ENCODE measurements around the gene TSPAN4.

Gene TSPAN4

GRCh38 chr11:867856-868358, 25.3 kb downstream of the TSPAN4 start:
- DNase-seq = no peak
- H3K23ac ChIP-seq (ENCODE audit: low read length) = no peak overlapping the region
- no peaks in the 10 kb centered on the region for H3K79me1 ChIP-seq (ENCODE audit: low read length)
- H3K27ac ChIP-seq (ENCODE audit: low read depth, low read length) = no peak overlapping the region
- no peaks in the 10 kb centered on the region for H3K79me2 ChIP-seq (ENCODE audit: control insufficient read depth, insufficient read depth, low read length)
- no peak overlapping the region for H4K5ac ChIP-seq (ENCODE audit: low read length)
- H3K36me3 ChIP-seq (ENCODE audit: control insufficient read depth, insufficient read depth, low read length) = no peaks in the 10 kb centered on the region
- no peak overlapping the region for H2AK5ac ChIP-seq (ENCODE audit: low read length)
- no peaks in the 10 kb centered on the region for H3K4me1 ChIP-seq (ENCODE audit: control insufficient read depth, low read depth, low read length)
- H3K27me3 ChIP-seq (ENCODE audit: insufficient read depth, low read length, poor library complexity) = no peaks in the 10 kb centered on the region
- H3K4me2 ChIP-seq (ENCODE audit: low read length) = no peak overlapping the region
- no peak overlapping the region for H3K9ac ChIP-seq (ENCODE audit: low read length)
- no peak overlapping the region for H2BK15ac ChIP-seq (replicated peaks; ENCODE audit: low read depth)
- H3K4ac ChIP-seq (ENCODE audit: low read depth, low read length) = no peak overlapping the region
- H3K18ac ChIP-seq (ENCODE audit: low read length) = no peak overlapping the region
- WGBS (ENCODE audit: extremely low coverage, insufficient coverage, low lambda C conversion rate) = no CpG with 5 or more reads among the region's 8 CpGs
- no peak overlapping the region for H3K4me3 ChIP-seq (ENCODE audit: low read length)
- H2BK5ac ChIP-seq (ENCODE audit: low read length) = no peak overlapping the region
- no peak overlapping the region for H2BK120ac ChIP-seq (ENCODE audit: low read depth, low read length)
- H3K56ac ChIP-seq (ENCODE audit: low read length) = no peak overlapping the region
- no peak overlapping the region for H4K8ac ChIP-seq (ENCODE audit: low read depth, low read length)

- Histone ChIP-seq H3K23ac (ENCODE audit: low read length) (no peak overlapping the region), H3K27ac (ENCODE audit: low read depth, low read length) (no peak overlapping the region), H3K4me3 (ENCODE audit: low read length) (no peak overlapping the region), H3K4ac (ENCODE audit: low read depth, low read length) (no peak overlapping the region), H3K9ac (ENCODE audit: low read length) (no peak overlapping the region), H3K18ac (ENCODE audit: low read length) (no peak overlapping the region), H3K4me1 (ENCODE audit: control insufficient read depth, low read depth, low read length) (no peaks in the 10 kb centered on the region), H3K79me1 (ENCODE audit: low read length) (no peaks in the 10 kb centered on the region), H2BK120ac (ENCODE audit: low read depth, low read length) (no peak overlapping the region), H2BK5ac (ENCODE audit: low read length) (no peak overlapping the region), H4K5ac (ENCODE audit: low read length) (no peak overlapping the region), H2AK5ac (ENCODE audit: low read length) (no peak overlapping the region), H3K27me3 (ENCODE audit: insufficient read depth, low read length, poor library complexity) (no peaks in the 10 kb centered on the region), H3K79me2 (ENCODE audit: control insufficient read depth, insufficient read depth, low read length) (no peaks in the 10 kb centered on the region), H3K36me3 (ENCODE audit: control insufficient read depth, insufficient read depth, low read length) (no peaks in the 10 kb centered on the region), H4K8ac (ENCODE audit: low read depth, low read length) (no peak overlapping the region), H2BK15ac (replicated peaks; ENCODE audit: low read depth) (no peak overlapping the region), H3K56ac (ENCODE audit: low read length) (no peak overlapping the region), H3K4me2 (ENCODE audit: low read length) (no peak overlapping the region)
- whole genome bisulfite sequencing (ENCODE audit: extremely low coverage, insufficient coverage, low lambda C conversion rate) = no CpG with 5 or more reads among the region's 17 CpGs
- DNase-seq = no peak
Measured at GRCh38 chr11:868394-868793, 25.7 kb downstream of the TSPAN4 start.

GRCh38 chr11:868802-869201, 26.1 kb downstream of the TSPAN4 start:
- Histone ChIP-seq H3K18ac (ENCODE audit: low read length) (no peak overlapping the region), H2BK5ac (ENCODE audit: low read length) (no peak overlapping the region), H3K4me3 (ENCODE audit: low read length) (no peak overlapping the region), H3K4me2 (ENCODE audit: low read length) (no peak overlapping the region), H2BK15ac (replicated peaks; ENCODE audit: low read depth) (no peak overlapping the region), H3K79me1 (ENCODE audit: low read length) (no peaks in the 10 kb centered on the region), H3K9ac (ENCODE audit: low read length) (no peak overlapping the region), H3K36me3 (ENCODE audit: control insufficient read depth, insufficient read depth, low read length) (no peaks in the 10 kb centered on the region), H3K23ac (ENCODE audit: low read length) (no peak overlapping the region), H3K27me3 (ENCODE audit: insufficient read depth, low read length, poor library complexity) (no peaks in the 10 kb centered on the region), H3K4ac (ENCODE audit: low read depth, low read length) (no peak overlapping the region), H3K79me2 (ENCODE audit: control insufficient read depth, insufficient read depth, low read length) (no peaks in the 10 kb centered on the region), H4K5ac (ENCODE audit: low read length) (no peak overlapping the region), H2BK120ac (ENCODE audit: low read depth, low read length) (no peak overlapping the region), H3K27ac (ENCODE audit: low read depth, low read length) (no peak overlapping the region), H2AK5ac (ENCODE audit: low read length) (no peak overlapping the region), H3K4me1 (ENCODE audit: control insufficient read depth, low read depth, low read length) (no peaks in the 10 kb centered on the region), H3K56ac (ENCODE audit: low read length) (no peak overlapping the region), H4K8ac (ENCODE audit: low read depth, low read length) (no peak overlapping the region)
- no peak for DNase-seq
- WGBS (ENCODE audit: extremely low coverage, insufficient coverage, low lambda C conversion rate) = no CpG with 5 or more reads among the region's 12 CpGs

GRCh38 chr11:869399-870126, 26.9 kb downstream of the TSPAN4 start:
- H3K79me2 ChIP-seq (ENCODE audit: control insufficient read depth, insufficient read depth, low read length) = no peaks in the 10 kb centered on the region
- H3K9ac ChIP-seq (ENCODE audit: low read length) = no peak overlapping the region
- H2BK15ac ChIP-seq (replicated peaks; ENCODE audit: low read depth) = no peak overlapping the region
- no peak overlapping the region for H3K4me3 ChIP-seq (ENCODE audit: low read length)
- H3K18ac ChIP-seq (ENCODE audit: low read length) = no peak overlapping the region
- H3K4me1 ChIP-seq (ENCODE audit: control insufficient read depth, low read depth, low read length) = no peaks in the 10 kb centered on the region
- no peaks in the 10 kb centered on the region for H3K36me3 ChIP-seq (ENCODE audit: control insufficient read depth, insufficient read depth, low read length)
- no peak overlapping the region for H3K4ac ChIP-seq (ENCODE audit: low read depth, low read length)
- H3K4me2 ChIP-seq (ENCODE audit: low read length) = no peak overlapping the region
- H2BK5ac ChIP-seq (ENCODE audit: low read length) = no peak overlapping the region
- H3K23ac ChIP-seq (ENCODE audit: low read length) = no peak overlapping the region
- no peak overlapping the region for H3K27ac ChIP-seq (ENCODE audit: low read depth, low read length)
- no peak overlapping the region for H4K8ac ChIP-seq (ENCODE audit: low read depth, low read length)
- DNase-seq = no peak
- H4K5ac ChIP-seq (ENCODE audit: low read length) = no peak overlapping the region
- WGBS (ENCODE audit: extremely low coverage, insufficient coverage, low lambda C conversion rate) = no CpG with 5 or more reads among the region's 25 CpGs
- H2AK5ac ChIP-seq (ENCODE audit: low read length) = no peak overlapping the region
- H3K27me3 ChIP-seq (ENCODE audit: insufficient read depth, low read length, poor library complexity) = no peaks in the 10 kb centered on the region
- H3K79me1 ChIP-seq (ENCODE audit: low read length) = no peaks in the 10 kb centered on the region
- no peak overlapping the region for H3K56ac ChIP-seq (ENCODE audit: low read length)
- H2BK120ac ChIP-seq (ENCODE audit: low read depth, low read length) = no peak overlapping the region

- Histone ChIP-seq H3K23ac (ENCODE audit: low read length) (no peak overlapping the region), H2BK15ac (replicated peaks; ENCODE audit: low read depth) (no peak overlapping the region), H3K79me2 (ENCODE audit: control insufficient read depth, insufficient read depth, low read length) (no peaks in the 10 kb centered on the region), H3K4me1 (ENCODE audit: control insufficient read depth, low read depth, low read length) (no peaks in the 10 kb centered on the region), H4K5ac (ENCODE audit: low read length) (no peak overlapping the region), H3K27me3 (ENCODE audit: insufficient read depth, low read length, poor library complexity) (no peaks in the 10 kb centered on the region), H3K9ac (ENCODE audit: low read length) (no peak overlapping the region), H3K36me3 (ENCODE audit: control insufficient read depth, insufficient read depth, low read length) (no peaks in the 10 kb centered on the region), H2AK5ac (ENCODE audit: low read length) (no peak overlapping the region), H3K27ac (ENCODE audit: low read depth, low read length) (no peak overlapping the region), H3K4ac (ENCODE audit: low read depth, low read length) (no peak overlapping the region), H4K8ac (ENCODE audit: low read depth, low read length) (no peak overlapping the region), H3K79me1 (ENCODE audit: low read length) (no peaks in the 10 kb centered on the region), H3K18ac (ENCODE audit: low read length) (no peak overlapping the region), H3K4me3 (ENCODE audit: low read length) (no peak overlapping the region), H3K56ac (ENCODE audit: low read length) (no peak overlapping the region), H2BK5ac (ENCODE audit: low read length) (no peak overlapping the region), H2BK120ac (ENCODE audit: low read depth, low read length) (no peak overlapping the region), H3K4me2 (ENCODE audit: low read length) (no peak overlapping the region)
- no CpG with 5 or more reads among the region's 8 CpGs for WGBS (ENCODE audit: extremely low coverage, insufficient coverage, low lambda C conversion rate)
- DNase-seq = no peak
Measured at GRCh38 chr11:870127-870413, 27.4 kb downstream of the TSPAN4 start.

- Histone ChIP-seq H4K8ac (ENCODE audit: low read depth, low read length) (no peak overlapping the region), H2BK15ac (replicated peaks; ENCODE audit: low read depth) (no peak overlapping the region), H2AK5ac (ENCODE audit: low read length) (no peak overlapping the region), H3K79me1 (ENCODE audit: low read length) (no peaks in the 10 kb centered on the region), H4K5ac (ENCODE audit: low read length) (no peak overlapping the region), H3K4me1 (ENCODE audit: control insufficient read depth, low read depth, low read length) (no peaks in the 10 kb centered on the region), H2BK120ac (ENCODE audit: low read depth, low read length) (no peak overlapping the region), H3K18ac (ENCODE audit: low read length) (no peak overlapping the region), H3K4me2 (ENCODE audit: low read length) (no peak overlapping the region), H3K4me3 (ENCODE audit: low read length) (no peak overlapping the region), H3K23ac (ENCODE audit: low read length) (no peak overlapping the region), H3K27ac (ENCODE audit: low read depth, low read length) (no peak overlapping the region), H3K79me2 (ENCODE audit: control insufficient read depth, insufficient read depth, low read length) (no peaks in the 10 kb centered on the region), H3K36me3 (ENCODE audit: control insufficient read depth, insufficient read depth, low read length) (no peaks in the 10 kb centered on the region), H3K4ac (ENCODE audit: low read depth, low read length) (no peak overlapping the region), H3K27me3 (ENCODE audit: insufficient read depth, low read length, poor library complexity) (no peaks in the 10 kb centered on the region), H2BK5ac (ENCODE audit: low read length) (no peak overlapping the region), H3K56ac (ENCODE audit: low read length) (no peak overlapping the region), H3K9ac (ENCODE audit: low read length) (no peak overlapping the region)
- no peak for DNase-seq
- WGBS (ENCODE audit: extremely low coverage, insufficient coverage, low lambda C conversion rate) = no CpG with 5 or more reads among the region's 8 CpGs
Measured at GRCh38 chr11:870418-870817, 27.8 kb downstream of the TSPAN4 start.

All from mesendoderm (in vitro differentiated cells).